Chondrocyte (in vitro differentiated cells): ENCODE measurements around the gene CXorf58. TPM values are rescaled to one million over a fixed set of nuclear protein-coding genes. Genes with fewer than 3 reads are reported as not detected.

Experiments
- DNase-seq: peaks from one replicate; pipeline ENCODE4 v3.0.0; 2021; ENCODE audit warnings: mixed read lengths, low spot score
- H3K27ac Mint-ChIP-seq: one replicate; pipeline ENCODE4 v1.8.0; 2021; ENCODE audit warnings: mild to moderate bottlenecking, moderate library complexity, mixed read lengths; ENCODE audit not compliant: unreplicated experiment
- H3K27me3 Mint-ChIP-seq: 2 replicates; pipeline ENCODE4 v1.8.0; 2021; ENCODE audit warnings: low read depth, mixed read lengths
- H3K36me3 Mint-ChIP-seq: 2 replicates; pipeline ENCODE4 v1.8.0; 2021; ENCODE audit warnings: low read depth, mixed read lengths
- H3K4me1 Mint-ChIP-seq: 2 replicates; pipeline ENCODE4 v1.8.0; 2021; ENCODE audit warnings: low read depth, mild to moderate bottlenecking, mixed read lengths
- H3K4me3 Mint-ChIP-seq: one replicate; pipeline ENCODE4 v1.8.0; 2021; ENCODE audit warnings: mild to moderate bottlenecking, moderate library complexity, mixed read lengths; ENCODE audit not compliant: unreplicated experiment
- H3K9me3 Mint-ChIP-seq: 2 replicates; pipeline ENCODE4 v1.8.0; 2021; ENCODE audit warnings: low read depth, mixed read lengths
- CTCF ChIP-seq: fragments of 200-600 bp; sonication (generic); IDR thresholded peaks from 2 replicates; pipeline ENCODE4 v1.5.0; 2021; ENCODE audit warnings: antibody characterized with exemption, mild to moderate bottlenecking, moderate library complexity
- total RNA-seq: library from RNA; stranded (reverse); gene quantifications from 3 replicates; pipeline ENCODE4 v1.2.1, GENCODE V29; 2021

Gene CXorf58
- total RNA-seq, 1 donor from 2014 or later: 0.30 TPM

GRCh38 chrX:23871905-23872546 lies 35.8 kb upstream of the CXorf58 start:
- Mint-ChIP-seq H3K36me3 (peaks cover 9% of the 10 kb centered on the region), H3K4me1 (peaks cover 5% of the 10 kb centered on the region), H3K4me3 (no peak overlapping the region), H3K9me3 (no peaks in the 10 kb centered on the region), H3K27ac (no peak overlapping the region), H3K27me3 (no peaks in the 10 kb centered on the region)
- no peak for TF ChIP-seq CTCF
- no peak for DNase-seq

GRCh38 chrX:23879380-23880090 lies 28.3 kb upstream of the CXorf58 start:
- no peak overlapping the region for H3K4me3 Mint-ChIP-seq
- H3K36me3 Mint-ChIP-seq: no peaks in the 10 kb centered on the region
- TF ChIP-seq CTCF: no peak
- H3K4me1 Mint-ChIP-seq: peaks cover 25% of the 10 kb centered on the region
- no peaks in the 10 kb centered on the region for H3K9me3 Mint-ChIP-seq
- DNase-seq: no peak
- no peak overlapping the region for H3K27ac Mint-ChIP-seq
- no peaks in the 10 kb centered on the region for H3K27me3 Mint-ChIP-seq

- DNase-seq: no peak
- peaks cover 51% of the 10 kb centered on the region for H3K4me1 Mint-ChIP-seq
- no peaks in the 10 kb centered on the region for H3K27me3 Mint-ChIP-seq
- H3K4me3 Mint-ChIP-seq: peak overlapping the region; percentile 21
- no peak for TF ChIP-seq CTCF
- H3K9me3 Mint-ChIP-seq: no peaks in the 10 kb centered on the region
- no peaks in the 10 kb centered on the region for H3K36me3 Mint-ChIP-seq
- peak overlapping the region; percentile 81 for H3K27ac Mint-ChIP-seq
Measured at GRCh38 chrX:23883737-23884354, 24.0 kb upstream of the CXorf58 start.

GRCh38 chrX:23884427-23885024 lies 23.3 kb upstream of the CXorf58 start:
- H3K36me3 Mint-ChIP-seq: no peaks in the 10 kb centered on the region
- no peak for DNase-seq
- peak overlapping the region; percentile 89 for H3K27ac Mint-ChIP-seq
- no peaks in the 10 kb centered on the region for H3K27me3 Mint-ChIP-seq
- no peak for TF ChIP-seq CTCF
- peaks cover 58% of the 10 kb centered on the region for H3K4me1 Mint-ChIP-seq
- no peak overlapping the region for H3K4me3 Mint-ChIP-seq
- no peaks in the 10 kb centered on the region for H3K9me3 Mint-ChIP-seq

GRCh38 chrX:23885803-23886202 lies 22.0 kb upstream of the CXorf58 start:
- Mint-ChIP-seq H3K36me3 (no peaks in the 10 kb centered on the region), H3K4me1 (peaks cover 71% of the 10 kb centered on the region), H3K27ac (peak overlapping the region; percentile 76), H3K4me3 (no peak overlapping the region), H3K9me3 (no peaks in the 10 kb centered on the region), H3K27me3 (no peaks in the 10 kb centered on the region)
- no peak for DNase-seq
- peak; percentile 33 for TF ChIP-seq CTCF
